Stomach (tissue), 4 donors: ENCODE data around the gene GTSF1L.

Experiments
- POLR2AphosphoS5 ChIP-seq, 3 donors: sonication (generic); formaldehyde crosslinking; IDR thresholded peaks; one replicate each; pipeline ENCODE4 v1.6.1; 2016; ENCODE audit warnings: antibody characterized with exemption in 3 of 3
- TF ChIP-seq, protein P1 (sequence below), 7 experiments: fragments of 450-650 bp in 4 of 7; fragments of 200-600 bp in 3 of 7; sonication (generic) in 3 of 7; IDR thresholded peaks; one replicate each; pipeline ENCODE4 v1.5.1; 2016 to 2019; ENCODE audit warnings: antibody characterized with exemption in 7 of 7, control low read depth in 2 of 7, mild to moderate bottlenecking in 1 of 7

DNA sequence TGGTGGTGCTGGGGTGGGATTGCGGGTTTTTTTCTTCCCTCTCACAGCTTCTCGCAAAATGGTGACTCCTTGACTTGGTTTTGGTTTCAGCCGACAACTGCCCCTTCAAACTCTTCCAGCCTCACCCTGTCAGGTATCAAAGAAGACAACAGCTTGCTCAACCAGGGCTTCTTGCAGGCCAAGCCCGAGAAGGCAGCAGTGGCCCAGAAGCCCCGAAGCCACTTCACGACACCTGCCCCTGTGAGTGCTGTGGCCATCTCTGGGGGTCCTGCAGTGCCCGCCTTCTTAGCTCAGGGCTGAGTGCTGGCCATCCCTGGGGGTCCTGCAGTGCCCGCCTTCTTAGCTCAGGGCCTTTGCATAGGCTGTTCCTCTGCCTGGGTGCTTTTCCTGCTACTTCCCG is 11.8 kb downstream of the GTSF1L start:
- TF ChIP-seq, protein P1, sequence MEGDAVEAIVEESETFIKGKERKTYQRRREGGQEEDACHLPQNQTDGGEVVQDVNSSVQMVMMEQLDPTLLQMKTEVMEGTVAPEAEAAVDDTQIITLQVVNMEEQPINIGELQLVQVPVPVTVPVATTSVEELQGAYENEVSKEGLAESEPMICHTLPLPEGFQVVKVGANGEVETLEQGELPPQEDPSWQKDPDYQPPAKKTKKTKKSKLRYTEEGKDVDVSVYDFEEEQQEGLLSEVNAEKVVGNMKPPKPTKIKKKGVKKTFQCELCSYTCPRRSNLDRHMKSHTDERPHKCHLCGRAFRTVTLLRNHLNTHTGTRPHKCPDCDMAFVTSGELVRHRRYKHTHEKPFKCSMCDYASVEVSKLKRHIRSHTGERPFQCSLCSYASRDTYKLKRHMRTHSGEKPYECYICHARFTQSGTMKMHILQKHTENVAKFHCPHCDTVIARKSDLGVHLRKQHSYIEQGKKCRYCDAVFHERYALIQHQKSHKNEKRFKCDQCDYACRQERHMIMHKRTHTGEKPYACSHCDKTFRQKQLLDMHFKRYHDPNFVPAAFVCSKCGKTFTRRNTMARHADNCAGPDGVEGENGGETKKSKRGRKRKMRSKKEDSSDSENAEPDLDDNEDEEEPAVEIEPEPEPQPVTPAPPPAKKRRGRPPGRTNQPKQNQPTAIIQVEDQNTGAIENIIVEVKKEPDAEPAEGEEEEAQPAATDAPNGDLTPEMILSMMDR (IDR thresholded peaks at IDR 0.05): no peak
- TF ChIP-seq POLR2AphosphoS5 (IDR thresholded peaks at IDR 0.05): no peak
